ENCODE measurements around the gene PRR13. TPM values are rescaled to one million over a fixed set of nuclear protein-coding genes. Genes with fewer than 3 reads are reported as not detected.

PRR13 gene
- total and polyA plus RNA-seq, 2 experiments from 2014 or later: 42.4 to 217 TPM

DNA sequence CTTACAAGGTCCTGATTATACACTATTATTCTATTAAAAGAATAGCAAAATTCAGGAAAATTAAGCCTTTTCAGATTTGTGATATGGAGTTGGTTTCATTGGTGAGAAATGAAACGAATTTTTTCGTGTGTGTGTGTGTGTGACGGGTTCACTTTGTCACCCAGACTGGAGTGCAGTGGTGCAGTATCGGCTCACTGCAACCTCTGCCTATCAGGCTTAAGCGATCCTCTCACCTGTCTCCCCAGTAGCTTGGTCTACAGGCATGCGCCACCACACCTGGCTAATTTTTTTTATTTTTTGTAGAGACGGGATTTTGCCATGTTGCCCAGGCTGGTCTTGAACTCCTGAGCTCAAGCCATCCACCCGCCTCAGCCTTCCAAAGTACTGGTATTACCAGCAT lies 20.1 kb downstream of the PRR13 start:
- peaks cover 97% of the 10 kb centered on the region for H3K36me3 ChIP-seq (ENCODE audit: low read depth)
- in situ Hi-C loops (cut with MboI): no loop called here
- no peak for TF ChIP-seq EZH2 (IDR thresholded peaks at IDR 0.05; ENCODE audit: insufficient read depth, poor library complexity, severe bottlenecking)
- no peak for TF ChIP-seq EZH2phosphoT487 (IDR thresholded peaks at IDR 0.05; ENCODE audit: insufficient read depth, low read depth)
- H3K9me2 ChIP-seq (ENCODE audit: insufficient read depth): no peaks in the 10 kb centered on the region
- peaks cover 70% of the 10 kb centered on the region for H3F3A ChIP-seq (ENCODE audit: insufficient read depth)
- H3K4me2 ChIP-seq (ENCODE audit: unreplicated experiment): no peak overlapping the region
- no peaks in the 10 kb centered on the region for H3K27me3 ChIP-seq (replicated peaks; ENCODE audit: insufficient read depth)
- no peak overlapping the region for H3K27ac ChIP-seq
- peaks cover 8% of the 10 kb centered on the region; the same call in 1 of the 2 replicates for H4K20me1 ChIP-seq (ENCODE audit: insufficient read depth)
- no peaks in the 10 kb centered on the region for H3K9me3 ChIP-seq (ENCODE audit: low read depth)
- H3K4me3 ChIP-seq: no peak overlapping the region
- H3K9ac ChIP-seq: peak overlapping the region; percentile 27; the same call in 1 of the 2 replicates
- WGBS, 2 experiments (ENCODE audit: low coverage in 1 of 2, low lambda C conversion rate in 2 of 2, missing lambda C conversion rate in 2 of 2): 90 to 92% methylated on average over 8 of the region's 8 CpGs
- peaks cover 100% of the 10 kb centered on the region for H3K79me2 ChIP-seq (ENCODE audit: insufficient read depth)
- no peaks in the 10 kb centered on the region for H3K4me1 ChIP-seq (ENCODE audit: insufficient read depth)
- no peak overlapping the region for H2AFZ ChIP-seq
- no peak for DNase-seq

DNA sequence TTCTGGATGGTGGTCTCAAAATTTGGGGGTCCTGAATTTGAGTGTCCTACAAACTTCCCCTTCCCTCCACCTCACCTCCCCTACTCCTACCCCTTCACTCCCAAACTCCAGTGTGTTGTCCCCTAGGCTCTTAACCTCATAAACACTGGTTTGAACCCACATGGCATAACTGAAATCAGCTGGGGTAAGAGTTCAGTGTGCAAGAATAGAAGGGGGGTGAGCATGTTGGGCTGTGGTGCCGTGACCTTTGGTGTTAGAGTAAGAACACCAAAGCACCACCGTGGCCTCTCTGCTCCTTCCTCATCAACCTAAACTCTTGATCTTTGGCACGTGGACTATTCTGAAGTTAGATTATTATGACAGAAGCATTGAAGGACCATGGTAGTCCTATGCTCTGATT lies 21.4 kb downstream of the PRR13 start:
- Histone ChIP-seq H3K36me3 (ENCODE audit: low read depth) (peaks cover 96% of the 10 kb centered on the region), H3K27me3 (replicated peaks; ENCODE audit: insufficient read depth) (no peaks in the 10 kb centered on the region), H3K27ac (no peak overlapping the region), H3K4me2 (ENCODE audit: unreplicated experiment) (no peak overlapping the region), H2AFZ (no peak overlapping the region), H3K9ac (no peak overlapping the region), H3K79me2 (ENCODE audit: insufficient read depth) (peaks cover 100% of the 10 kb centered on the region), H3K9me2 (ENCODE audit: insufficient read depth) (no peaks in the 10 kb centered on the region), H3K4me3 (no peak overlapping the region), H4K20me1 (ENCODE audit: insufficient read depth) (peaks cover 8% of the 10 kb centered on the region; the same call in 1 of the 2 replicates), H3K4me1 (ENCODE audit: insufficient read depth) (no peaks in the 10 kb centered on the region), H3F3A (ENCODE audit: insufficient read depth) (peaks cover 72% of the 10 kb centered on the region), H3K9me3 (ENCODE audit: low read depth) (no peaks in the 10 kb centered on the region)
- no peak for TF ChIP-seq EZH2 (IDR thresholded peaks at IDR 0.05; ENCODE audit: insufficient read depth, poor library complexity, severe bottlenecking)
- no peak for TF ChIP-seq EZH2phosphoT487 (IDR thresholded peaks at IDR 0.05; ENCODE audit: insufficient read depth, low read depth)
- in situ Hi-C loops (cut with MboI): no loop called here
- 57 to 74% methylated on average over 3 of the region's 3 CpGs for WGBS, 2 experiments (ENCODE audit: low coverage in 1 of 2, low lambda C conversion rate in 2 of 2, missing lambda C conversion rate in 2 of 2)
- no peak for DNase-seq

DNA sequence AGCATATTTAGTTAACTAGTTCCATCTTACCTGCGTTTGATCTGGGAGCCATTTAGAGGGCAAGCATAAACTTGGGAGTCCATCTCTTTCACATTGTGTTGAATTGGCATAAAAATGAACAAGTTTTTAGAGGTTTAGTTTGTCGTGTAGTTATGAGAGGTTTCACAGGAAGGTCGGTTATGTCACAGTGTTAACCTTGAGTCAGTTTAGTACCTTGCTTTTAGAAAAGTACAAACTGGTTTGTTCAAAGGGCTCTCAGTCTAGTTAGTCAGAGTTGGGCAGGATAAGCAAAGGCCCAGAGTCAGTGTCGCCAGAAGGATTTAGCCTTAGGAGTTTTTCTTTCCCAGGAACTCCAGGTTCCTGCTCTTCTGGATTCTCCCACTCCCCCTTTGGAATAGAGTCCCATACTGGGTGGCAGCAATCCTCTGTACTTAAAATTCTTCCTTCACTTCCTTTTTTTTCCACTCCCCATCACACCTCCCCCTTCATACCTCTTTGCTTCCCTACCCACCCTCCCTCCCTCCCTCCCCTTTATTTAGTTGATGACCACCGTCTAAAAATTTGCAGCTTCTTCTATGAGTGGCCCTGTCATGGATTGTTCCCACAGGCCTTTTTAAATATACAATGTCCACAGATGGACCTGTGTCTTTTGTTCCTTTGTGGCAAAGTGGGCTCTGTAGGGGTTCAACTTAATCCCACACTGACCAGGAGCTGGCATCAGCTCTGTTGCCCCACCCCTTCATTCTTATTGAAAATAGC lies 22.4 kb downstream of the PRR13 start:
- H3K4me3 ChIP-seq: no peak overlapping the region
- H2AFZ ChIP-seq: no peak overlapping the region
- H3K9ac ChIP-seq: no peak overlapping the region
- H3F3A ChIP-seq (ENCODE audit: insufficient read depth): peaks cover 80% of the 10 kb centered on the region
- WGBS, 2 experiments (ENCODE audit: low coverage in 1 of 2, low lambda C conversion rate in 2 of 2, missing lambda C conversion rate in 2 of 2): 52 to 55% methylated on average over 5 of the region's 5 CpGs
- no peak overlapping the region for H3K27ac ChIP-seq
- no peaks in the 10 kb centered on the region for H3K9me3 ChIP-seq (ENCODE audit: low read depth)
- H4K20me1 ChIP-seq (ENCODE audit: insufficient read depth): peaks cover 8% of the 10 kb centered on the region; the same call in 1 of the 2 replicates
- in situ Hi-C loops (cut with MboI): no loop called here
- no peaks in the 10 kb centered on the region for H3K27me3 ChIP-seq (replicated peaks; ENCODE audit: insufficient read depth)
- H3K79me2 ChIP-seq (ENCODE audit: insufficient read depth): peaks cover 100% of the 10 kb centered on the region
- no peak for TF ChIP-seq EZH2phosphoT487 (IDR thresholded peaks at IDR 0.05; ENCODE audit: insufficient read depth, low read depth)
- TF ChIP-seq EZH2 (IDR thresholded peaks at IDR 0.05; ENCODE audit: insufficient read depth, poor library complexity, severe bottlenecking): no peak
- H3K9me2 ChIP-seq (ENCODE audit: insufficient read depth): no peaks in the 10 kb centered on the region
- H3K4me2 ChIP-seq (ENCODE audit: unreplicated experiment): no peak overlapping the region
- H3K4me1 ChIP-seq (ENCODE audit: insufficient read depth): no peaks in the 10 kb centered on the region
- DNase-seq: no peak
- peaks cover 96% of the 10 kb centered on the region for H3K36me3 ChIP-seq (ENCODE audit: low read depth)

DNA sequence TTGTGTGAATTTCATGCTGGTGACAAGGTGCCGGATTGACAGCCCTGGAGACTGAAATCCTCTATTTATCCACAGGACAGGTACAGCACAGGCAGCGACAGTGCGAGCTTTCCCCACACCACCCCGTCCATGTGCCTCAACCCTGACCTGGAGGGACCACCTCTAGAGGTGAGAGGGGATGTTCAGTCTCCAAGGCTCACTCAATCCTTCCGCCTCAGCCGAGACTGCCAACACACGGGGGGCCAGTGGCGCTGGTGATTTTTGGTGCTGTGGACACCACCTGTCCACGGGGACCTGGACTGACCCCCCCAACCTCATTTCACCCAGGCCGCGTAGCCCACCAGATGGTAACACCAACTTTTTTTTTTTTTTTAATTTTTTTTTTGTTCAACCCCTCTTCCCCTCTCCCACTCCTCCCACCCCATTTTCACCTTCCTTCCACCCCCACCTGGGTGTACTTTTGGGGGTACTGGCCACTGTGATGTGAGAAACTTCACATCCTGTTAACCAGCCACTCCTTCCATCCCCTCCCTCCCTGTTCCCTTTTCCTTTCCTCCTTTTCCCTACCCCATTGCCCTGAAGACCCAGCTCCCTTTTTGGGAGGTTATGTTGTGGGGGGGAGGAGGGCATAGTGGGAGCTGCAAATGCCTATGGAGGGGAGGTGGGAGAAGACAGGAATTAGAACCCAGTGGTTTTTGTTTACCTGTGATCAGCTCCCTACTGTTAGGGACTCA lies 23.3 kb downstream of the PRR13 start:
- H4K20me1 ChIP-seq (ENCODE audit: insufficient read depth): peaks cover 8% of the 10 kb centered on the region; the same call in 1 of the 2 replicates

More for the DNA sequence above, 23.3 kb downstream of the PRR13 start:
- Histone ChIP-seq H3K79me2 (ENCODE audit: insufficient read depth) (peaks cover 100% of the 10 kb centered on the region), H3K4me2 (ENCODE audit: unreplicated experiment) (no peak overlapping the region), H3K4me1 (ENCODE audit: insufficient read depth) (no peaks in the 10 kb centered on the region), H3K4me3 (no peak overlapping the region), H3F3A (ENCODE audit: insufficient read depth) (peaks cover 79% of the 10 kb centered on the region), H3K27me3 (replicated peaks; ENCODE audit: insufficient read depth) (no peaks in the 10 kb centered on the region), H3K36me3 (ENCODE audit: low read depth) (peaks cover 96% of the 10 kb centered on the region), H3K9me3 (ENCODE audit: low read depth) (no peaks in the 10 kb centered on the region), H3K9me2 (ENCODE audit: insufficient read depth) (no peaks in the 10 kb centered on the region), H3K9ac (0 out of 2 replicates have a peak overlapping the region, but pooled peaks have one; percentile 12), H3K27ac (no peak overlapping the region), H2AFZ (no peak overlapping the region)
- in situ Hi-C loops (cut with MboI): no loop called here
- 85 to 89% methylated on average over 11 of the region's 11 CpGs for WGBS, 2 experiments (ENCODE audit: low coverage in 1 of 2, low lambda C conversion rate in 2 of 2, missing lambda C conversion rate in 2 of 2)
- no peak for TF ChIP-seq EZH2 (IDR thresholded peaks at IDR 0.05; ENCODE audit: insufficient read depth, poor library complexity, severe bottlenecking)
- no peak for TF ChIP-seq EZH2phosphoT487 (IDR thresholded peaks at IDR 0.05; ENCODE audit: insufficient read depth, low read depth)
- no peak for DNase-seq

All from GM23248 (cell line).